22Rv1 (cell line): Measurements from ENCODE around the gene LY86.

Source experiments
- H3K27ac ChIP-seq: fragments of 450-650 bp; 2 replicates; pipeline ENCODE4 v1.5.1; 2017
- CTCF ChIP-seq: fragments of 450-650 bp; IDR thresholded peaks from 2 replicates; pipeline ENCODE4 v1.5.1; 2017; ENCODE audit warnings: mild to moderate bottlenecking
- ZFX ChIP-seq: fragments of 450-650 bp; IDR thresholded peaks from 2 replicates; pipeline ENCODE4 v1.6.1; 2017; ENCODE audit warnings: antibody characterized with exemption, borderline replicate concordance

LY86 gene

GRCh38 chr6:6683969-6684833 lies 95.7 kb downstream of the LY86 start:
- peak overlapping the region; percentile 69 for H3K27ac ChIP-seq
- no peak for TF ChIP-seq CTCF
- no peak for TF ChIP-seq ZFX

- TF ChIP-seq CTCF (no peak), ZFX (no peak)
- no peak overlapping the region for H3K27ac ChIP-seq
These were observed 96.9 kb downstream of the LY86 start for GRCh38 chr6:6685249-6686040.

- TF ChIP-seq ZFX (no peak), CTCF (no peak)
- H3K27ac ChIP-seq = peak overlapping the region; percentile 85
These were observed 97.7 kb downstream of the LY86 start for GRCh38 chr6:6686176-6686575.

- TF ChIP-seq CTCF (no peak), ZFX (no peak)
- H3K27ac ChIP-seq = peak overlapping the region; percentile 85
These were observed 98.5 kb downstream of the LY86 start for GRCh38 chr6:6686748-6687601.

GRCh38 chr6:6688283-6688682 lies 99.8 kb downstream of the LY86 start:
- TF ChIP-seq ZFX (no peak), CTCF (no peak)
- H3K27ac ChIP-seq = peak overlapping the region; percentile 85

GRCh38 chr6:6688951-6689350 lies 100.4 kb downstream of the LY86 start:
- no peak for TF ChIP-seq ZFX
- no peak for TF ChIP-seq CTCF
- H3K27ac ChIP-seq = no peak overlapping the region
